ENCODE results near the gene MS4A7. TPM values are rescaled to one million over a fixed set of nuclear protein-coding genes. Genes with fewer than 3 reads are reported as not detected.

The MS4A7 gene
- total RNA-seq, 1 experiment from 2014 or later, result 0.31 TPM

- H3K9me3 Mint-ChIP-seq, result peaks cover 30% of the 10 kb centered on the region
- H3K36me3 Mint-ChIP-seq, result no peaks in the 10 kb centered on the region
Observed at GRCh38 chr11:60420015-60420414, 41.7 kb downstream of the MS4A7 start.

More at GRCh38 chr11:60420015-60420414, 41.7 kb downstream of the MS4A7 start:
- CTCF ChIA-PET, result no interaction called here
- POLR2A ChIA-PET, result no interaction called here
- peaks cover 2% of the 10 kb centered on the region; the same call in 1 of the 2 replicates for H3K27me3 Mint-ChIP-seq (ENCODE audit: low read depth)
- no peak for DNase-seq (ENCODE audit: low spot score)
- ATAC-seq, result no peak
- H3K27ac Mint-ChIP-seq, result no peak overlapping the region
- H3K4me3 Mint-ChIP-seq, result no peak overlapping the region
- H3K4me1 Mint-ChIP-seq, result no peaks in the 10 kb centered on the region
- no peak for TF ChIP-seq STAT6 (CRISPR knock-in tag; conservative IDR thresholded peaks at IDR 0.05; ENCODE audit: low read depth)
- no peak for TF ChIP-seq ZNF396 (CRISPR knock-in tag; IDR thresholded peaks at IDR 0.05; ENCODE audit: borderline replicate concordance)
- no peak for TF ChIP-seq ESRRA (CRISPR knock-in tag; IDR thresholded peaks at IDR 0.05; ENCODE audit: borderline replicate concordance)
- TF ChIP-seq NR2C2 (CRISPR knock-in tag; IDR thresholded peaks at IDR 0.05), result no peak
- TF ChIP-seq RELA (CRISPR knock-in tag; IDR thresholded peaks at IDR 0.05; ENCODE audit: borderline replicate concordance), result no peak
- no peak for TF ChIP-seq RORB (CRISPR knock-in tag; IDR thresholded peaks at IDR 0.05)
- TF ChIP-seq AR (CRISPR knock-in tag; IDR thresholded peaks at IDR 0.05), result no peak
- no peak for TF ChIP-seq SP1 (CRISPR knock-in tag; conservative IDR thresholded peaks at IDR 0.05)
- no peak for TF ChIP-seq CTCF (IDR thresholded peaks at IDR 0.05)
- no peak for TF ChIP-seq ZNF416 (CRISPR knock-in tag; IDR thresholded peaks at IDR 0.05)
- TF ChIP-seq USF2 (CRISPR knock-in tag; IDR thresholded peaks at IDR 0.05), result no peak
- no peak for TF ChIP-seq PRDM15 (CRISPR knock-in tag; IDR thresholded peaks at IDR 0.05)
- no peak for TF ChIP-seq CDX4 (CRISPR knock-in tag; IDR thresholded peaks at IDR 0.05; ENCODE audit: borderline replicate concordance)
